ENCODE results near the gene PNPO. TPM values are rescaled to one million over a fixed set of nuclear protein-coding genes. Genes with fewer than 3 reads are reported as not detected.

Gene PNPO
- total and polyA plus RNA-seq, 2 of the 4 experiments (the other 2 are of a cell fraction) = 13.9 to 34.1 TPM

DNA sequence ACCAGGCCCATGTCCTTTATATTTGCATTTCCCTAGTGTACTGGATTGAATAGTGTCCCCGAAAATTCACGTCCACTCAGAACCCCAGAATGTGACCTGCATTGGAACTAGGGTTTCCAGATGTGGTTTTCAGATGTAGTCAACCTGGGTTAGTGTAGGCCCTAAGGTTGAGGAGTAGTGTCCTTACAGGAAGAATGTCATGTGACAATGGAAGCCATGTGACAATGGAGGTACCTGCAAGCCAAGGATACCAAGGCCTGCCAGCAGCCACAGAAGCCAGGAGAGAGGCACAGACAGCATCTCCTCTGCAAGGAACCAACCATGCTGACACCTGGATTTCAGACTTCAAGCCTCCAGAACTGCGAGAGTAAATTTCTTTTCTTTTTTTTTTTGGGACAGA lies 21.5 kb downstream of the PNPO start:
- H3K27ac ChIP-seq (ENCODE audit: insufficient read depth, low read length) = no peak overlapping the region
- no TSS peak for BruUV-seq (replicated peaks)
- dilution Hi-C loops (cut with HindIII; ENCODE audit: low sequenced_read_pairs, unreplicated experiment) (no loop called here), intact Hi-C loops (cut with micrococcal nuclease) (no loop called here), in situ Hi-C loops (cut with MboI; ENCODE audit: low sequenced_read_pairs) (no loop called here)
- no peak overlapping the region for H3K14ac ChIP-seq (replicated peaks; ENCODE audit: low read depth, low read length)
- no peak overlapping the region for H2AFZ ChIP-seq (replicated peaks; ENCODE audit: low read length, poor library complexity)
- H2BK5ac ChIP-seq (ENCODE audit: low read depth, low read length, poor library complexity, severe bottlenecking) = no peak overlapping the region
- no peaks in the 10 kb centered on the region for H3K36me3 ChIP-seq (ENCODE audit: control insufficient read depth, insufficient read depth, low read length)
- H3K79me1 ChIP-seq (ENCODE audit: low read depth in 1 of 2, low read length in 2 of 2) = no peaks in the 10 kb centered on the region
- WGBS, 2 experiments (ENCODE audit: extremely low coverage in 2 of 2, insufficient read length in 1 of 2) = 57% methylated on average over 1 of the region's 3 CpGs; no CpG with 5 or more reads in 1 of the 2 experiments
- no peak overlapping the region for H3K23ac ChIP-seq (ENCODE audit: low read depth, low read length)
- no peak overlapping the region for H3K4ac ChIP-seq (ENCODE audit: low read depth, low read length)
- H3K9ac ChIP-seq (ENCODE audit: low read depth, low read length) = no peak overlapping the region
- TF ChIP-seq MXI1 (IDR thresholded peaks at IDR 0.05; ENCODE audit: borderline replicate concordance, low read depth, low read length) (no peak), POLR2A (IDR thresholded peaks at IDR 0.05; ENCODE audit: low read depth, low read length) (no peak), USF2 (IDR thresholded peaks at IDR 0.05; ENCODE audit: low read depth, low read length) (no peak), NFE2L2 (IDR thresholded peaks at IDR 0.05; ENCODE audit: low read depth, low read length) (no peak), MAFK (IDR thresholded peaks at IDR 0.05; ENCODE audit: low read depth, low read length) (no peak), CEBPB (IDR thresholded peaks at IDR 0.05; ENCODE audit: low read depth, low read length) (no peak), CHD1 (IDR thresholded peaks at IDR 0.05; ENCODE audit: low read depth, low read length) (no peak)
- TF ChIP-seq, protein P1, sequence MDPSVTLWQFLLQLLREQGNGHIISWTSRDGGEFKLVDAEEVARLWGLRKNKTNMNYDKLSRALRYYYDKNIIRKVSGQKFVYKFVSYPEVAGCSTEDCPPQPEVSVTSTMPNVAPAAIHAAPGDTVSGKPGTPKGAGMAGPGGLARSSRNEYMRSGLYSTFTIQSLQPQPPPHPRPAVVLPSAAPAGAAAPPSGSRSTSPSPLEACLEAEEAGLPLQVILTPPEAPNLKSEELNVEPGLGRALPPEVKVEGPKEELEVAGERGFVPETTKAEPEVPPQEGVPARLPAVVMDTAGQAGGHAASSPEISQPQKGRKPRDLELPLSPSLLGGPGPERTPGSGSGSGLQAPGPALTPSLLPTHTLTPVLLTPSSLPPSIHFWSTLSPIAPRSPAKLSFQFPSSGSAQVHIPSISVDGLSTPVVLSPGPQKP (IDR thresholded peaks at IDR 0.05; ENCODE audit: borderline replicate concordance, low read depth, low read length) = no peak
- no peak overlapping the region for H3K4me3 ChIP-seq (ENCODE audit: insufficient read depth, low read depth, low read length)
- H2BK20ac ChIP-seq (ENCODE audit: low read depth, low read length) = no peak overlapping the region
- no peak overlapping the region for H4K91ac ChIP-seq (ENCODE audit: insufficient read depth, low read depth, low read length)
- H3K9me1 ChIP-seq (ENCODE audit: insufficient read depth, low read length) = peaks cover 3% of the 10 kb centered on the region; the same call in 1 of the 2 replicates
- peaks cover 7% of the 10 kb centered on the region for H3K4me1 ChIP-seq (ENCODE audit: control insufficient read depth, insufficient read depth, low read length)
- H4K5ac ChIP-seq (ENCODE audit: low read depth, low read length) = no peak overlapping the region
- H2BK120ac ChIP-seq (ENCODE audit: low read depth, low read length) = no peak overlapping the region
- no peaks in the 10 kb centered on the region for H4K20me1 ChIP-seq (ENCODE audit: insufficient read depth, low read length)
- ChIA-PET CTCF (no interaction called here), POLR2A (ENCODE audit: unreplicated experiment) (no interaction called here)
- no peak overlapping the region for H3K56ac ChIP-seq (ENCODE audit: extremely low read depth, insufficient read depth, low read length)
- no peaks in the 10 kb centered on the region; the same call in 1 of the 2 replicates for H3K9me3 ChIP-seq (ENCODE audit: control insufficient read depth, insufficient read depth, low read length)
- ATAC-seq (ENCODE audit: low read depth) (no peak), DNase-seq (no peak)
- H3K27me3 ChIP-seq (ENCODE audit: control insufficient read depth, insufficient read depth, low read length) = peaks cover 8% of the 10 kb centered on the region
- no peak overlapping the region for H3K18ac ChIP-seq (ENCODE audit: low read depth, low read length)
- H2AK5ac ChIP-seq (ENCODE audit: low read depth, low read length) = no peak overlapping the region
- no peak overlapping the region for H2AK9ac ChIP-seq (replicated peaks; ENCODE audit: low read depth, low read length, poor library complexity)
- H2BK15ac ChIP-seq (ENCODE audit: low read depth, low read length) = no peak overlapping the region
- no peak overlapping the region for H4K8ac ChIP-seq (ENCODE audit: low read depth in 2 of 2, low read length in 2 of 2)
- H3K4me2 ChIP-seq (ENCODE audit: low read depth, low read length) = no peak overlapping the region
